ENCODE results near the gene STK32C.

GRCh38 chr10:132326344-132326889 lies 18.7 kb upstream of the STK32C start:
- TF ChIP-seq POLR2AphosphoS5 (IDR thresholded peaks at IDR 0.05; ENCODE audit: low read depth, low read length) (no peak), SIN3A (IDR thresholded peaks at IDR 0.05; ENCODE audit: borderline replicate concordance, insufficient read depth, low read length) (no peak), TAF1 (IDR thresholded peaks at IDR 0.05; ENCODE audit: borderline replicate concordance, insufficient read depth, low read length) (no peak), REST (IDR thresholded peaks at IDR 0.05; ENCODE audit: insufficient read depth in 1 of 2, low read depth in 2 of 2, low read length in 2 of 2) (no peak)

All from PFSK-1 (cell line).